Ishikawa (cell line): ENCODE results near the gene IL1A.

ENCODE experiments used
- CEBPB ChIP-seq: IDR thresholded peaks from 2 replicates; pipeline ENCODE4 v1.6.1; 2012
- CREB1 ChIP-seq: IDR thresholded peaks from 2 replicates; pipeline ENCODE4 v1.6.1; 2012; ENCODE audit warnings: low read depth
- EGR1 ChIP-seq: IDR thresholded peaks from 2 replicates; pipeline ENCODE4 v1.6.1; 2012
- EP300 ChIP-seq: IDR thresholded peaks from 2 replicates; pipeline ENCODE4 v1.6.1; 2012; ENCODE audit warnings: borderline replicate concordance
- FOXM1 ChIP-seq: IDR thresholded peaks from 2 replicates; pipeline ENCODE4 v1.6.1; 2012; ENCODE audit warnings: low read depth, borderline replicate concordance
- MAX ChIP-seq: IDR thresholded peaks from 2 replicates; pipeline ENCODE4 v1.6.1; 2012
- NFIC ChIP-seq: IDR thresholded peaks from 2 replicates; pipeline ENCODE4 v1.6.1; 2012
- RAD21 ChIP-seq: IDR thresholded peaks from 2 replicates; pipeline ENCODE4 v1.6.1; 2012; ENCODE audit warnings: low read depth
- REST ChIP-seq: IDR thresholded peaks from 2 replicates; pipeline ENCODE4 v1.6.1; 2012; ENCODE audit warnings: low read depth, mild to moderate bottlenecking
- TAF1 ChIP-seq: IDR thresholded peaks from 2 replicates; pipeline ENCODE4 v1.6.1; 2012; ENCODE audit warnings: low read depth, mild to moderate bottlenecking
- TCF12 ChIP-seq: IDR thresholded peaks from 2 replicates; pipeline ENCODE4 v1.6.1; 2012; ENCODE audit warnings: low read depth
- TEAD4 ChIP-seq: IDR thresholded peaks from 2 replicates; pipeline ENCODE4 v1.6.1; 2012
- USF1 ChIP-seq: IDR thresholded peaks from 2 replicates; pipeline ENCODE4 v1.6.1; 2012
- YY1 ChIP-seq: IDR thresholded peaks from 2 replicates; pipeline ENCODE4 v1.6.1; 2012; ENCODE audit warnings: low read depth
- ZBTB7A ChIP-seq: IDR thresholded peaks from 2 replicates; pipeline ENCODE4 v1.6.1; 2012; ENCODE audit warnings: low read depth

IL1A gene

GRCh38 chr2:112828251-112828691 is 44.0 kb upstream of the IL1A start:
- TF ChIP-seq RAD21 (no peak), EP300 (no peak), CREB1 (no peak), EGR1 (no peak), NFIC (no peak), ZBTB7A (no peak)

- TF ChIP-seq EGR1 (no peak), TAF1 (no peak), USF1 (no peak), RAD21 (no peak), CREB1 (no peak), CEBPB (no peak), ZBTB7A (no peak), TCF12 (no peak), EP300 (no peak)
Observed at GRCh38 chr2:112827604-112828185, 43.4 kb upstream of the IL1A start.

- TF ChIP-seq EGR1 (no peak), REST (no peak), MAX (no peak), YY1 (no peak), EP300 (no peak)
Observed at GRCh38 chr2:112827009-112827408, 42.7 kb upstream of the IL1A start.

- TF ChIP-seq USF1 (no peak), NFIC (no peak), TAF1 (no peak), CREB1 (no peak), TCF12 (no peak), EGR1 (no peak), RAD21 (no peak), YY1 (no peak), ZBTB7A (no peak), REST (no peak)
Observed at GRCh38 chr2:112825706-112826105, 41.4 kb upstream of the IL1A start.

GRCh38 chr2:112824694-112825085 is 40.4 kb upstream of the IL1A start:
- TF ChIP-seq TCF12 (no peak), CREB1 (no peak), ZBTB7A (no peak), FOXM1 (no peak), USF1 (no peak), EP300 (no peak), NFIC (no peak), EGR1 (no peak), TAF1 (no peak), RAD21 (no peak), CEBPB (no peak), MAX (no peak), REST (no peak), YY1 (no peak), TEAD4 (no peak)
